GM19455 (cell line): Measurements from ENCODE around the gene TEX19.
"Not testable (repeated sequence)": the region's sequence is repeated elsewhere in the genome, so short reads cannot be mapped to it uniquely, and the experiment has no call there.

Source experiments
- ATAC-seq: cut with Tn5 transposase; IDR thresholded peaks from one replicate; pipeline ENCODE4 v1.9.1; 2021; ENCODE audit not compliant: unreplicated experiment

The TEX19 gene

DNA sequence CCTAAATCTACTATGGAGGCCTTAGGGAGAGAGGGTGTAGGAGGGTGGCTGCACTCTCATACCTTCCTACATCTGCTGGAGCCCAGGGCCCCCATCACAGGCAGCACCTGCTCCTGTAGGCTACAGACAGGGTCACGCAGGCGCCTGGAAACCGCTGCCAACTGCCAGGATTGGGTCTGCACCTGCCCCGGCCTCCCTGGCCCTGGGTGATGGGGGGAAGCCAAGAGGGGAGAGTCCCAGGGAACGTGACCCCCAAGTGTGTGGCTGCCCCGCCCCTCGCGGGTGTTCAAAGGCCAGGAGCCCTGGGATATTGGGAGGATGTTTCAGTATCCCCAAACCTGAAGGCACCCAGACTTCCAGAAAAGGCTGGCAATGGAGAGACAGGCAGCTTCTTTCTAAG lies 5.6 kb upstream of the TEX19 start:
- ATAC-seq, result no peak

GRCh38 chr17:82354804-82355308 lies 4.2 kb upstream of the TEX19 start:
- ATAC-seq, result no peak

GRCh38 chr17:82355770-82356427 lies 3.1 kb upstream of the TEX19 start:
- no peak for ATAC-seq

DNA sequence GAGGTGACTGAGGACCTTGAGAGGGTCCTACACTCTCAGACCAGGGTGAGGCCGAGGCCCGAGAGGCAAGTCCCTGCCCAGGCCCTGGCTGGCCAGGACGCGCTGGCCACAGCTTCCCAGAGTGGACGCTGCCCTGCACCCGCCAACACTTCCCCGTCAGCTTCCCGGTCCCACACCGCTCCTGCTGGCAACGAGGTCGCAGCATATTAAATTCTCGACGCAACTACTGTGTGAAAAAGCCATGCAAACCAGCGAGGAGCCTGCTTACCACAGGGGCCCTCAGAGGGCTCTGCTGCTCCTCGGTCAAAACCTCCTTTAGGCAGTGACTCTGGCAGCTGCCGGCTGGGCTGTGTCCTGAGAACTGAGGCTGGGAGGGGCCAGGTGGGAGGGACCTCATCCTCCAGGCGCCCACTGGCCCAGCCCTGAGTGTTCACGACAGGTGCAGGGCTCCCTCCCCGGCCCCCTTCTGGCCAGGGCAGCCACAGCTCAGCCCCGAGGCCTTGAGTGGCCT lies 2.1 kb upstream of the TEX19 start:
- no peak for ATAC-seq

DNA sequence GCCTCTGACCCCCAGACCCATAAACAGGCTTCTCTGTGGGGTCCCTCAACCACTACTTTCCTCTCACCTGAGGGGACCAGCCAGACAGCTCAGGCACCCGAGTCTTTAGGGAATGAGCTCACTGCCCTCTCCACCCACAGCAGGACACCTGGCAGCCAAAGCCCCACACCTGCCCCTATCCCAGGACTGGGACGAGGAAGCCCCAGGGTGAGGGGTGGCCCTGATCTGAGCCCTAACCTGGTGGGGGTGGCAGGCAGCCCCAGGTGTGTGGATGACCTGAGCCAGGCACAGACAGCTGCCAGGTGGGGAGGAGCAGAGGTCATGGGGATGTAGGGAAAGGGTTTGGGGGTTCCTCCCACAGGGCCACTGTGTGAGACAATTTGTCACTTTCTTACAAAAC lies 1.7 kb upstream of the TEX19 start:
- ATAC-seq, result no peak

DNA sequence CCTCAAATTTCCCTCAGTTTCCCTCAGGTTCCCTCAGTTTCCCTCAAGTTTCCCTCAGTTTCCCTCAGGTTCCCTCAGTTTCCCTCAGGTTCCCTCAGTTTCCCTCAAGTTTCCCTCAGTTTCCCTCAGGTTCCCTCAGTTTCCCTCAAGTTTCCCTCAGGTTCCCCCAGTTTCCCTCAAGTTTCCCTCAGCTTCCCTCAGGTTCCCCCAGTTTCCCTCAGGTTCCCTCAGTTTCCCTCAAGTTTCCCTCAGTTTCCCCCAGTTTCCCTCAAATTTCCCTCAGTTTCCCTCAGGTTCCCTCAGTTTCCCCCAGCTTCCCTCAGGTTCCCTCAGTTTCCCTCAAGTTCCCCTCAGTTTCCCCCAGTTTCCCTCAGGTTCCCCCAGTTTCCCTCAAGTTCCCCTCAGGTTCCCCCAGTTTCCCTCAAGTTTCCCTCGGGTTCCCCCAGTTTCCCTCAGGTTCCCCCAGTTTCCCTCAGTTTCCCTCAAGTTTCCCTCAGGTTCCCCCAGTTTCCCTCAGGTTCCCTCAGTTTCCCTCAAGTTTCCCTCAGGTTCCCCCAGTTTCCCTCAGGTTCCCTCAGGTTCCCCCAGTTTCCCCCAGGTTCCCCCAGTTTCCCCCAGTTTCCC lies 516 bp downstream of the TEX19 start:
- not testable (repeated sequence) for ATAC-seq

GRCh38 chr17:82361885-82362633 lies 3.0 kb downstream of the TEX19 start:
- ATAC-seq, result no peak

DNA sequence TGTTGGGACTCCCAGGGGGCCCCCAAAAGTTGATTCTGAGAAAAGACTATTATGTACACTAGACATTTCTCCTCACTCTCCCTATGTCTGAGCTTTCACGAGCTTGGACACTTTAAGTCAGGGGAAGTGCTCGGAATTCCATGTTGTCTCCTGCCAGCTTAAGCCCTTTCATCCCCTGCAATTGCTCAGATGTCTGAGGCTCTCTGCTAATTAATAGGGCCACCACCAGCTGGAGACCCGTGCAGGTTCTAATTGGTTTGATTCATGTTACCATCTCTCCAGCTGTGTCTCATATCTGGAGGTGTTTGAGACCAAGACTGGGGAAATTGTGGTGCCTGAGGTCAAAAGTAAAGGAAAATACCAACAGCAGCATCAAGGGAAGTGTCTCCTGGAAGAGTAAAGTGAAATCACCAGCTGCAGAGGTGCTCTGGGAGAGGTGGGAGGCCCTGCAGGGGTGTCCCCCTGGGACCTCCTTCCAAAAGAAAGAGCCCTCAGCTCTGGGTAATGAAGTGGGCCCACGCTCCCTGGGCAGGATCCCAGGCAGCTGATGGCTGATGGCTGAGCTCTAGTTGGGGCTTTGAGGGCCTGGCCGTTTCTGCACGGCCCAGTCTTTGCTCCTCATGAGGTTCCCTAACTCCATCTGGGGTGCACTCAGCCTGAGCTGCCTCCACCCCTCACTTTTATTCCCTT lies 6.7 kb downstream of the TEX19 start:
- no peak for ATAC-seq

GRCh38 chr17:82366749-82367148 lies 7.7 kb downstream of the TEX19 start:
- ATAC-seq, result no peak

DNA sequence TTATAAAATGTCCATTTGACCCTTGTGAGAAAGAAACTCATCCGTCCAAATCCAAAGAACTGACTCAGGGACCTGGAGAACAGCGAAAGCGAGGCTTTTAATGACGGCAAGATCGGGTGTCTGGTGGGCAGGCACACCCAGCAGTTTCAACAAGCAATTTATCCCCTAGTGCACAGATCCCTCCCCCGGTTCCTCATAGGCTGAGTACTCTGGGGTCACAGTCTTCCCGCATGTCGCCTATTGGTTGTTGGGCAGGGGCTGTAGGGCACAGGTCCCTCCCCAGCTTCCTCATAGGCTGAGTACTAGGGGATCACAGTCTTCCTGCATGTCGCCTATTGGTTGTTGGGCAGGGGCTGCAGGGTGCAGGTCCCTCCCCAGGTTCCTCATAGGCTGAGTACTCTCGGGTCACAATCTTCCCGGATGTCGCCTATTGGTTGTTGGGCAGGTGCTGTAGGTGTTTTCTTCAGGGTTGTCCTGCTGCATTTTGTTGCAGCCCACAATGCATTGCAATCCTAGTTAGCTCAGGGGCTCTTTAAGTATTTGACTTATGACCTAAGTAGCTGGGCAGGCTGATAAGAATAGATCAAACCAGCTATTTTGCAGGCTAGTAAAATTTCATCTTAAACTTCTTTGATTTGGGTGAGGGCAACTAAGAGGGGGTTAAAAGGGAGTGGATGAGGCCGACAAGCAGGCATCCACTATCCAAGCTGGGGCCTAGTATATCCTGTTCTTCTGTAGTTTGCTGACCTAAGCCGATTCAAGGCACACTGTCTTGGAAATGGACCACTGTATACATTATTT lies 8.9 kb downstream of the TEX19 start:
- no peak for ATAC-seq

GRCh38 chr17:82369211-82369610 lies 10.2 kb downstream of the TEX19 start:
- no peak for ATAC-seq

GRCh38 chr17:82370471-82371332 lies 11.7 kb downstream of the TEX19 start:
- ATAC-seq, result no peak

DNA sequence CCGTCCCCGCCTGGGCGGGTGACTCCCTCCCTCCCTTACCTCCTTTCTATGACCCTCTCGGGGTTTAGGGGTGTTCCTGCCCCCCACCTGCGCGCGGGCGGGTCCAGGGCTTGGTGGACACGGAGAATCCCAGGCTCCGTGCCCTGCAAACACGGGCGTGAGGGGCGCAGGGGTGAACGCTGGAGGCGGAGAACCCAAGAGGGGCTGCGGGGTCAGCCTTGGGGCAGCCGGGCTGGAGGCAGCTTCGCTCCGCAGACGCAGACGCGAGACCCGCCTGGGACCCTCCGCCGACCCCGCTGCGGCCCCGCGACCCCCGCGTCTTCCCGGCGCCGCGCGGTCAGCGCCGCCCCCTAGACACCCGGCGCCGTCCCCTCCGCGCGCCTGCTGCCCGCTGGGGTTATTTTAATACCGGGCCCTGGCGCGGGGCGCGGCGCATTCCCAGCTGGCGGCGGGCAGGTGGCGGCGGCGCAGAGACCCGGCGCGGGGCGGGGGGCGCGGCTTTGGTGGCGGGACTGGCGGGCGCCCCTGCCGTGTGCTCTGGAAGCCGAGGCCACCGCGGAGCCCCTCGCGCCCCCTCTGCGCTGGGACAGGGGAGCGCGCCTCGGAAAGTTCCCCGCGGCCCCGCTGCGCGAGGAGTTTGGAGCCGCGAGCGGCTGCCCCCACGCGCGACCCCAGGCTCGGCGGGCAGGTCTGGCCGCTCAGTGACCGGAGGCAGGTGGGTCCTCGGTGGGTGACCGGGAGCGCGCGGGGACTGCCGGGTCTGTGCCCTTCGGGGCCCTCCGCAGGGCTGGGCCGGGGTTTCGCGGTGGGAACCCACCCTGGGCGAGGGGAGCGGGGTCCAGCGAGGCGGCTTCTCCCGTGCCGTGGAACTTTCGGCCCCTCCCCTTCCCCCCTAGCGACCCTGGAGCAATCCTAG lies 12.5 kb downstream of the TEX19 start, which contains the start of gene UTS2R:
Gene UTS2R (plus strand): TSS at position 433 of the 916 bp plus-strand sequence. CDS start 2,560 bp downstream, outside the sequence.
- ATAC-seq, result no peak

DNA sequence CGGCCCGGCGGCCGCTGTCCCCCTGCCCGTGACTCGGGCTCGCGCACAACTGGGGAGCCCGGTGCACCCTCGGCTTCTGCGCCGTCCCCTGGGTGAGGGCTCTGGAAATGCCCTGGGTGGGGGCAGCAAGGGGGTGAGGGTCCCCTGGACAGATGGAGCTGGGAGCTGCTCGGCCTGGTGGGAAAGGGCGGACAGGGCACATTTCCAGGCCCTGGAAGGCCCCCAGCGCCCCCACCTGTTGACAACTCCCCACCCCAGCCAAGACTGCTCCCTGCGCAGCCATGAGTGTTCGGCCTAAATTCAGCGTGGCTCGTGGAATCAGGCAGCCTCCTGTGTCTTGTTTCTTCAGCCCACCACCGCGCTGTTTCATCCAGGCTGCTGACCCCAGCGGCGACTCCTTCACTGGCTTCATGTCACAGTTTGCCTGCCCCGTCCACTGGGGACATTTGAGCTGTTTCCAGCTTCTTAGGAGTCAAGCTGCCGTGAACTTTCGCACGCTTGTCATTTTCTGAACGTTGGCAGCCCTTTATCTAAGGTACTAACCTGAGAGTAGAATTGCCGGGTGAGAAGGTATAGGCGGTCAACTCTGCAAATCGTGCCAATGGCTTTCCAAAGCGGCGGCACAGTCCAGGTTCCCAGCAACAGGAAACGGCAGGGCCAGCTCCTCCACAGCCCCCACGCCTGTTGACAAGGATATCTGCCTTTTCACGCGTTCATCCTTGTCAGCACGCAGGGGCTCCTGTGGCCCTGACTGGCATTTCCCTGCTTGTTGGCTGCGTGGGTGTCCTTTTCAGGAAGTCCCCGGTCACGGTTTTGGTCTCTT lies 13.4 kb downstream of the TEX19 start:
- ATAC-seq, result no peak

DNA sequence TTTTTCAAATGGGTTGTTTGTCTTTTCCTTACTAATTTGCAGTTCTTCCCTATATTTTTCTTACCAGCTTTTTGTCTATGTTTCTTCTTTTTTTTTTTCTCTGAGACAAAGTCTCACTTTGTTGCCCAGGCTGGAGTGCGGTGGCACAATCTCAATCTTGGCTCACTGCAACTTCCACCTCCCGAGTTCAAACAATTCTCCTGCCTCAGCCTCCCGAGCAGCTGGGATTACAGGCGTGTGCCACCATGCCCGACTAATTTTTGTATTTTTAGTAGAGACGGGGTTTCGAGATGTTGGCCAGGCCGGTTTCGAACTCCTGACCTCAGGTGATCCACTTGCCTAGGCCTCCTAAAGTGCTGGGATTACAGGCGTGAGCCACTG lies 14.0 kb downstream of the TEX19 start:
- ATAC-seq, result not testable (repeated sequence)

GRCh38 chr17:82373731-82374625 lies 14.9 kb downstream of the TEX19 start:
- no peak for ATAC-seq
